Keratinocyte (primary cell): ENCODE results near the gene CDH9. TPM values are rescaled to one million over a fixed set of nuclear protein-coding genes. Genes with fewer than 3 reads are reported as not detected.

Source experiments
- DNase-seq: peaks from one replicate; pipeline ENCODE4 v3.0.0-alpha.2; 2011; ENCODE audit warnings: low read depth, missing footprints, low spot score
- FAIRE-seq: peaks from 2 replicates; lab custom pipeline; 2011; peaks lifted over from hg19 to GRCh38; lab: Jason Lieb, UNC
- H2AFZ ChIP-seq: 2 replicates; pipeline ENCODE4 v1.6.0; 2012; ENCODE audit warnings: low read length, control low read depth, inconsistent platforms; ENCODE audit not compliant: control insufficient read depth
- H3K27ac ChIP-seq: 2 replicates; pipeline ENCODE4 v1.5.1; 2011; ENCODE audit warnings: low read length; ENCODE audit not compliant: control insufficient read depth, insufficient read depth
- H3K27me3 ChIP-seq: 3 replicates; pipeline ENCODE4 v1.6.0; 2011; ENCODE audit warnings: low read length; ENCODE audit not compliant: control insufficient read depth, insufficient read depth; ENCODE audit errors: extremely low read depth
- H3K36me3 ChIP-seq, 2 experiments: 2 replicates in 1 of 2; 3 replicates in 1 of 2; pipeline ENCODE4 v1.5.1; 2011; ENCODE audit warnings: low read length in 2 of 2, mild to moderate bottlenecking in 1 of 2; ENCODE audit not compliant: control insufficient read depth in 2 of 2, insufficient read depth in 2 of 2; ENCODE audit errors: extremely low read depth in 1 of 2
- H3K4me1 ChIP-seq: 3 replicates; pipeline ENCODE4 v1.5.1; 2011; ENCODE audit warnings: low read length; ENCODE audit not compliant: control insufficient read depth, insufficient read depth; ENCODE audit errors: extremely low read depth
- H3K4me2 ChIP-seq: 3 replicates; pipeline ENCODE4 v1.6.0; 2011; ENCODE audit warnings: low read depth, low read length; ENCODE audit not compliant: control insufficient read depth, insufficient read depth; ENCODE audit errors: extremely low read depth
- H3K4me3 ChIP-seq, 3 experiments: fragments of 200-600 bp in 1 of 3; sonication (generic) in 1 of 3; 2 replicates in 2 of 3; 3 replicates in 1 of 3; pipeline ENCODE4 v1.5.1; 2011 to 2016; ENCODE audit warnings: low read length in 3 of 3, mild to moderate bottlenecking in 3 of 3, control low read depth in 2 of 3, inconsistent platforms in 1 of 3, low read depth in 1 of 3, mixed read lengths in 1 of 3, mixed run types in 1 of 3, moderate library complexity in 1 of 3; ENCODE audit not compliant: control insufficient read depth in 2 of 3, insufficient read depth in 2 of 3; ENCODE audit errors: extremely low read depth in 1 of 3
- H3K79me2 ChIP-seq: 2 replicates; pipeline ENCODE4 v1.6.0; 2012; ENCODE audit warnings: low read length; ENCODE audit not compliant: control insufficient read depth, insufficient read depth
- H3K9ac ChIP-seq: 3 replicates; pipeline ENCODE4 v1.6.0; 2011; ENCODE audit warnings: low read length; ENCODE audit not compliant: control insufficient read depth, insufficient read depth; ENCODE audit errors: extremely low read depth
- H3K9me1 ChIP-seq: 3 replicates; pipeline ENCODE4 v1.6.0; 2011; ENCODE audit warnings: low read length; ENCODE audit not compliant: control insufficient read depth, insufficient read depth; ENCODE audit errors: extremely low read depth
- H3K9me3 ChIP-seq: 2 replicates; pipeline ENCODE4 v1.5.1; 2012; ENCODE audit warnings: low read depth, low read length; ENCODE audit not compliant: control insufficient read depth
- H4K20me1 ChIP-seq: 3 replicates; pipeline ENCODE4 v1.6.0; 2011; ENCODE audit warnings: low read length; ENCODE audit not compliant: control insufficient read depth, insufficient read depth; ENCODE audit errors: extremely low read depth
- EZH2 ChIP-seq: IDR thresholded peaks from one replicate; pipeline ENCODE4 v1.6.1; 2012; ENCODE audit warnings: inconsistent platforms, mild to moderate bottlenecking, low read length, moderate library complexity
- dilution Hi-C: fragments of 300-500 bp; cut with MboI; formaldehyde crosslinking; loops from one replicate; pipeline ENCODE4 v1.7.0; 2020; ENCODE audit warnings: low sequenced_read_pairs; ENCODE audit not compliant: extremely low pct_ligation_motif_present
- polyA plus RNA-seq, 5 experiments: library from polyadenylated mRNA; depleted of rRNA in 3 of 5; stranded (reverse) in 3 of 5; stranded (forward) in 1 of 5; unstranded in 1 of 5; fragments of >200 nt; gene quantifications; 1 replicate in 1 of 5; 2 replicates in 3 of 5; 3 replicates in 1 of 5; pipeline versions ENCODE4 v1.2.1 to v1.2.3, GENCODE V29; 2011 to 2012; ENCODE audit warnings: missing spikeins in 2 of 5, low read depth in 1 of 5, low replicate concordance in 1 of 5
- TF ChIP-seq, protein P1 (sequence below), 3 experiments: IDR thresholded peaks in 1 of 3; conservative IDR thresholded peaks in 1 of 3; optimal IDR thresholded peaks in 1 of 3; 2 replicates in 2 of 3; 3 replicates in 1 of 3; pipeline versions ENCODE3 to v1.5.1; 2011; ENCODE audit warnings: low read length in 3 of 3, mild to moderate bottlenecking in 3 of 3, moderate library complexity in 2 of 3, control low read depth in 1 of 3, inconsistent platforms in 1 of 3; ENCODE audit not compliant: insufficient read depth in 2 of 3; ENCODE audit errors: extremely low read depth in 1 of 3

Gene CDH9
- polyA plus RNA-seq, 1 donor (not counting 4 experiments of a cell fraction or from before 2014, with no cell fraction given) = not detected

DNA sequence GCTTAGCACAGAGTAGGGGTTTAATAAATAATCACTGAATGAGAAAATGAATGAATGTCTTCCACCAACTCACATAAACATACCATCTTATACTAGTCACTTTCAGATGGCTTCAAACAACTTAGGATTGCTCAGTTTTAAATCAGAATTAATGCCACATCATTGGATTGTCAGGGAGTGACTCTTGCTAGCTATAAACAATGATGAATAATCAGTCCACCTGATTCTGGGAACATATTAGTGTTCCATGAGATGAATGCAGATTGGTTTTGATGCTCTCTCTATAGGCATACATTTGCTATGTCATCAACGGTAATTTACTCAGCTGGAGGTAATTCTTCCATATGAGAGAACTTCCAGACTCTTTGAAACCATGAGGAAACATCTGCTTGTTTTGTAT is 97.4 kb downstream of the CDH9 start:
- dilution Hi-C loops = no loop called here

DNA sequence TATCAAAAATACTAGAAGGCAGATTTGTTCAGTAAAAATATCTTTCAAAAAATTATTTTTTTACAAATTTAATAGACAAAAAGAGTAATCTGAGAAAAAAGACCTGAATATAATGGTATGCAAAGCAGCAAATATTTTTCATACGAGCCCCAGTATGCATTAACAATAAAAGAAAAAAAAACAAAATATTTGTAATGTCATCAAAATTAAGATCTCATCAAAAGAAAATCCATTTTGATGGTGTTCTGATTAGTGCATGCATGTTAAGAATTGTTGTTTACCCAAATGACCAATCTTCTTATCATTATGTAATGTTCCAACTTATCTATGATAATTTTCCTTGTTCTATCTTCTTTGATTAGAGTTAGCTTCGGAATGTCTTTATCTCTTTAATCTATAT is 106.1 kb downstream of the CDH9 start:
- TF ChIP-seq, protein P1, sequence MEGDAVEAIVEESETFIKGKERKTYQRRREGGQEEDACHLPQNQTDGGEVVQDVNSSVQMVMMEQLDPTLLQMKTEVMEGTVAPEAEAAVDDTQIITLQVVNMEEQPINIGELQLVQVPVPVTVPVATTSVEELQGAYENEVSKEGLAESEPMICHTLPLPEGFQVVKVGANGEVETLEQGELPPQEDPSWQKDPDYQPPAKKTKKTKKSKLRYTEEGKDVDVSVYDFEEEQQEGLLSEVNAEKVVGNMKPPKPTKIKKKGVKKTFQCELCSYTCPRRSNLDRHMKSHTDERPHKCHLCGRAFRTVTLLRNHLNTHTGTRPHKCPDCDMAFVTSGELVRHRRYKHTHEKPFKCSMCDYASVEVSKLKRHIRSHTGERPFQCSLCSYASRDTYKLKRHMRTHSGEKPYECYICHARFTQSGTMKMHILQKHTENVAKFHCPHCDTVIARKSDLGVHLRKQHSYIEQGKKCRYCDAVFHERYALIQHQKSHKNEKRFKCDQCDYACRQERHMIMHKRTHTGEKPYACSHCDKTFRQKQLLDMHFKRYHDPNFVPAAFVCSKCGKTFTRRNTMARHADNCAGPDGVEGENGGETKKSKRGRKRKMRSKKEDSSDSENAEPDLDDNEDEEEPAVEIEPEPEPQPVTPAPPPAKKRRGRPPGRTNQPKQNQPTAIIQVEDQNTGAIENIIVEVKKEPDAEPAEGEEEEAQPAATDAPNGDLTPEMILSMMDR (optimal IDR thresholded peaks at IDR 0.05 in 1 of 3, IDR thresholded peaks at IDR 0.05 in 1 of 3, conservative IDR thresholded peaks at IDR 0.05 in 1 of 3; ENCODE audit: extremely low read depth in 1 of 3, insufficient read depth in 2 of 3, low read length in 3 of 3) = no peak
- TF ChIP-seq EZH2 = no peak
- FAIRE-seq = no peak
- Histone ChIP-seq H3K27me3 (no peaks in the 10 kb centered on the region), H3K79me2 (no peaks in the 10 kb centered on the region), H3K9me1 (no peaks in the 10 kb centered on the region), H3K4me2 (no peak overlapping the region), H3K27ac (no peak overlapping the region), H3K4me3 (no peak overlapping the region), H4K20me1 (no peaks in the 10 kb centered on the region), H3K36me3 (no peaks in the 10 kb centered on the region), H3K9ac (no peak overlapping the region), H3K4me1 (no peaks in the 10 kb centered on the region), H3K9me3 (no peaks in the 10 kb centered on the region), H2AFZ (no peak overlapping the region)
- DNase-seq = no peak
- dilution Hi-C loops = no loop called here

More for the DNA sequence above, 97.4 kb downstream of the CDH9 start:
- DNase-seq = no peak
- TF ChIP-seq EZH2 = no peak
- H3K79me2 ChIP-seq = no peaks in the 10 kb centered on the region
- no peak overlapping the region for H3K27ac ChIP-seq
- no peaks in the 10 kb centered on the region for H4K20me1 ChIP-seq
- H2AFZ ChIP-seq = no peak overlapping the region
- FAIRE-seq = no peak
- no peak overlapping the region for H3K9ac ChIP-seq
- H3K9me1 ChIP-seq = no peaks in the 10 kb centered on the region
- no peak overlapping the region for H3K4me2 ChIP-seq
- no peaks in the 10 kb centered on the region for H3K9me3 ChIP-seq
- H3K36me3 ChIP-seq = no peaks in the 10 kb centered on the region
- H3K4me3 ChIP-seq = no peak overlapping the region
- H3K4me1 ChIP-seq = no peaks in the 10 kb centered on the region
- H3K27me3 ChIP-seq = no peaks in the 10 kb centered on the region

DNA sequence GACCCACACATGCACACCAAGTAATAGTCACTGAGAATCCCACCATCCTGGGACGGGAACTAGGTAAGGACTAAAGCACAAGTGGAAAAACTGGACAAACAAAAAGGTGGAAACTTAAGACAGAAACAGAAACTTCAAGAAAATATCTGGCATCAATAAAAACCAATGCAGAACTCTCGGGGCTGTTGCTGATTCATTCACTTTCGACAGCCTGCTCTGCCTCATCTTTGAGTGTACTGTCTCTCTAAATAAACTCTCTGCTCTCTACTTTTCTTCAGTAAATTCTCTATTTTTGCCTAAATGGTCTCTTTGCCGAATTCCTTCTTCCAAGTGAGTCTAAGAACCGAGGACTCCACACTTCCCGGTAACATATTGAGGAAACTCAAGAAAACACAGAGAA is 116.9 kb downstream of the CDH9 start:
- H2AFZ ChIP-seq = no peak overlapping the region
- H3K27ac ChIP-seq = no peak overlapping the region
- dilution Hi-C loops = no loop called here
- TF ChIP-seq, protein P1 (optimal IDR thresholded peaks at IDR 0.05 in 1 of 3, IDR thresholded peaks at IDR 0.05 in 1 of 3, conservative IDR thresholded peaks at IDR 0.05 in 1 of 3; ENCODE audit: extremely low read depth in 1 of 3, insufficient read depth in 2 of 3, low read length in 3 of 3) = no peak
- TF ChIP-seq EZH2 = no peak
- H4K20me1 ChIP-seq = no peaks in the 10 kb centered on the region
- no peak overlapping the region for H3K4me3 ChIP-seq
- H3K4me2 ChIP-seq = no peak overlapping the region
- no peaks in the 10 kb centered on the region for H3K9me1 ChIP-seq
- FAIRE-seq = no peak
- H3K79me2 ChIP-seq = no peaks in the 10 kb centered on the region
- DNase-seq = no peak
- H3K36me3 ChIP-seq = no peaks in the 10 kb centered on the region
- H3K4me1 ChIP-seq = no peaks in the 10 kb centered on the region
- H3K9ac ChIP-seq = no peak overlapping the region
- no peaks in the 10 kb centered on the region for H3K9me3 ChIP-seq
- no peaks in the 10 kb centered on the region for H3K27me3 ChIP-seq
